Trophoblast cell (in vitro differentiated cells and primary cell): ENCODE results near the gene CLEC4M.

Source experiments
- DNase-seq, 2 donors: peaks; one replicate each; pipeline ENCODE4 v3.0.0-alpha.2; 2016
- H2AFZ ChIP-seq: 2 replicates; pipeline ENCODE4 v1.6.1; 2013; ENCODE audit warnings: low read length, moderate library complexity, mild to moderate bottlenecking; ENCODE audit not compliant: insufficient read depth, poor library complexity
- H2AK5ac ChIP-seq: 2 replicates; pipeline ENCODE4 v1.6.1; 2013; ENCODE audit warnings: mild to moderate bottlenecking, low read length
- H2BK120ac ChIP-seq: 2 replicates; pipeline ENCODE4 v1.6.1; 2013; ENCODE audit warnings: low read length, mild to moderate bottlenecking, moderate library complexity; ENCODE audit not compliant: insufficient read depth, poor library complexity
- H2BK12ac ChIP-seq: 2 replicates; pipeline ENCODE4 v1.6.1; 2013; ENCODE audit warnings: mild to moderate bottlenecking, low read length, moderate library complexity
- H2BK5ac ChIP-seq: 2 replicates; pipeline ENCODE4 v1.6.1; 2013; ENCODE audit warnings: low read length, low read depth, moderate library complexity, mild to moderate bottlenecking; ENCODE audit not compliant: poor library complexity
- H3K14ac ChIP-seq: 2 replicates; pipeline ENCODE4 v1.6.1; 2013; ENCODE audit warnings: mild to moderate bottlenecking, low read length
- H3K18ac ChIP-seq: 2 replicates; pipeline ENCODE4 v1.6.1; 2013; ENCODE audit warnings: mild to moderate bottlenecking, low read length
- H3K23ac ChIP-seq: 2 replicates; pipeline ENCODE4 v1.6.1; 2013; ENCODE audit warnings: low read length
- H3K27ac ChIP-seq: 2 replicates; pipeline ENCODE4 v1.5.1; 2013; ENCODE audit warnings: low read depth, mild to moderate bottlenecking, inconsistent platforms, low read length, moderate library complexity
- H3K27me3 ChIP-seq: 2 replicates; pipeline ENCODE4 v1.6.1; 2013; ENCODE audit warnings: inconsistent platforms, mild to moderate bottlenecking, low read length, moderate library complexity; ENCODE audit not compliant: insufficient read depth
- H3K36me3 ChIP-seq, 2 experiments: 1 replicate in 1 of 2; 2 replicates in 1 of 2; pipeline ENCODE4 v1.6.1; 2013; ENCODE audit warnings: low read length in 2 of 2, mild to moderate bottlenecking in 2 of 2, moderate library complexity in 1 of 2; ENCODE audit not compliant: insufficient read depth in 2 of 2, control insufficient read depth in 1 of 2
- H3K4ac ChIP-seq: 2 replicates; pipeline ENCODE4 v1.6.1; 2013; ENCODE audit warnings: low read depth, mild to moderate bottlenecking, low read length, moderate library complexity
- H3K4me1 ChIP-seq, 2 experiments: 1 replicate in 1 of 2; 2 replicates in 1 of 2; pipeline ENCODE4 v1.6.1; 2013; ENCODE audit warnings: low read length in 2 of 2, mild to moderate bottlenecking in 2 of 2, moderate library complexity in 1 of 2; ENCODE audit not compliant: insufficient read depth in 2 of 2, control insufficient read depth in 1 of 2
- H3K4me2 ChIP-seq: 2 replicates; pipeline ENCODE4 v1.6.1; 2013; ENCODE audit warnings: inconsistent platforms, mild to moderate bottlenecking, low read length, moderate library complexity
- H3K4me3 ChIP-seq: 2 replicates; pipeline ENCODE4 v1.5.1; 2013; ENCODE audit warnings: mild to moderate bottlenecking, low read depth, low read length, inconsistent platforms
- H3K79me1 ChIP-seq: one replicate; pipeline ENCODE4 v1.6.1; 2013; ENCODE audit warnings: low read length
- H3K79me2 ChIP-seq: 2 replicates; pipeline ENCODE4 v1.6.1; 2013; ENCODE audit warnings: low read length, mild to moderate bottlenecking; ENCODE audit not compliant: control insufficient read depth, insufficient read depth, poor library complexity
- H3K9ac ChIP-seq: 2 replicates; pipeline ENCODE4 v1.6.1; 2013; ENCODE audit warnings: mild to moderate bottlenecking, low read length
- H3K9me3 ChIP-seq: 2 replicates; pipeline ENCODE4 v1.6.1; 2013; ENCODE audit warnings: low read depth, mild to moderate bottlenecking, control low read depth, inconsistent platforms, low read length; ENCODE audit not compliant: insufficient read depth
- H4K12ac ChIP-seq: 2 replicates; pipeline ENCODE4 v1.6.1; 2013; ENCODE audit warnings: low read depth, mild to moderate bottlenecking, low read length, moderate library complexity
- H4K8ac ChIP-seq: 2 replicates; pipeline ENCODE4 v1.6.1; 2013; ENCODE audit warnings: low read depth, mild to moderate bottlenecking, low read length, moderate library complexity
- H4K91ac ChIP-seq: one replicate; pipeline ENCODE4 v1.6.1; 2013; ENCODE audit warnings: low read depth, mild to moderate bottlenecking, low read length, moderate library complexity
- WGBS: extraction: QIAGEN DNeasy Blood & Tissue Kit; methylation state at CpG from one replicate; pipeline ENCODE4 v1.1.7; 2013; ENCODE audit warnings: missing lambda C conversion rate; ENCODE audit not compliant: insufficient read length, insufficient coverage; ENCODE audit errors: extremely low coverage; 5-methylcytosine and 5-hydroxymethylcytosine counted together

CLEC4M gene

DNA sequence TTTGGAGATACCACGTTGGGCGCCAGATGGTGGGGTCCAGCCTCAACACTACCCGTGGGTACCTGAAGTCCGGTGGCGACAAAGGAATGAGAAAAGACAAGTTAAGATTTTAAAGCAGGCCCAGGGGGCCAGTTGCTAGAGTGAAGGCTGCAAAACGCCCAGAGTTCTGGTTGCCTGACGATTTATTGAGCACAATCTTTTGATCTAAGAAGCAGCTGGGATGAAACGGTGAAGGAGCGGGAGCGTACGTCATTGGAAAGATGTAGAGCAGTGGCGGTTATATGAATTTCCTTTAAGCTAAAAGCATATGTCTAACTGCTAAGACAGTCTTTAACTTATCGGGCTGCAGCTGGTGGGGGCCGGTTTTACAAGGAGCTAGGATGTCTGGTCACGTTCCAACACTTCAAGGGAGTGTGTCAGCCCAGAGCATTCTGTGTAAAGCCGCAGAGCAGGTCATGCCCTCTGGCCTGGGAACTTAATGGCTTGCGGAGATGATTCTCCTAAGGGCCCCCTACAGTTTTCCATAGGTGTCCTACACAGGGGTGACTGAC lies 38.1 kb downstream of the CLEC4M start:
- H3K23ac ChIP-seq: no peak overlapping the region
- no peak overlapping the region for H3K14ac ChIP-seq
- H2BK12ac ChIP-seq: no peak overlapping the region
- H2BK120ac ChIP-seq: no peak overlapping the region
- no peak overlapping the region for H3K27ac ChIP-seq
- no peak overlapping the region for H3K4me2 ChIP-seq
- H4K91ac ChIP-seq: no peak overlapping the region
- no peak overlapping the region for H2AFZ ChIP-seq
- WGBS: no CpG with 5 or more reads among the region's 17 CpGs
- no peak overlapping the region for H3K4me3 ChIP-seq
- no peak overlapping the region for H4K8ac ChIP-seq
- H2AK5ac ChIP-seq: no peak overlapping the region
- no peak overlapping the region for H3K18ac ChIP-seq
- H4K12ac ChIP-seq: no peak overlapping the region
- peaks cover 4% of the 10 kb centered on the region for H3K79me1 ChIP-seq
- peaks cover 4% of the 10 kb centered on the region for H3K9me3 ChIP-seq
- peak; percentile 95 for DNase-seq
- no peaks in the 10 kb centered on the region for H3K79me2 ChIP-seq
- no peak overlapping the region for H2BK5ac ChIP-seq
- no peaks in the 10 kb centered on the region for H3K36me3 ChIP-seq
- H3K4me1 ChIP-seq: peaks cover 0 to 9% of the 10 kb centered on the region in 2 experiments
- H3K4ac ChIP-seq: no peak overlapping the region
- H3K27me3 ChIP-seq: no peaks in the 10 kb centered on the region
- H3K9ac ChIP-seq: no peak overlapping the region

DNA sequence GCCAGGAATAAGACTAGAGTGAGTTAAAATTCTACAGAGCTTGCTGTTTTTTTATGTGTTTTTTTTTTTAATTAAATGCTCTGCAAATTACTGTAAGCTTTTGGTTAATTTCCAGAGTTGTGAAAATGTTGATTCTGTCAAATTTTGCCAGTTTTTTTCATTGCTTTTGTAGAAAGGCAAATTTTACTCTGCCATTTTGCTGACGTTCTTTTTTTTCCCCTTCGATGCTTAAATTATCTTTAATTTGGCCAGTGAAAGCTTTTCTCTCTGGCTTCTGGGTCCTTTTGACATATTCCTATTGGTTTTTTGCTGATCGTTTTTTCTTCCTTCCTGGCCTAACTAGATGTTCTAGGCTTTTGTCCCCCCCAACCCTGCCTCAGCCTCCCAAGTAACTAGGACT lies 43.2 kb downstream of the CLEC4M start:
- Histone ChIP-seq H3K79me1 (peaks cover 2% of the 10 kb centered on the region), H4K12ac (no peak overlapping the region), H2AFZ (no peak overlapping the region), H2BK120ac (no peak overlapping the region), H2AK5ac (no peak overlapping the region), H2BK5ac (no peak overlapping the region), H3K4me1 (peaks cover 5% of the 10 kb centered on the region in 2 experiments), H3K36me3 (no peaks in the 10 kb centered on the region), H4K8ac (no peak overlapping the region), H4K91ac (no peak overlapping the region), H3K27ac (no peak overlapping the region), H3K4ac (no peak overlapping the region), H3K79me2 (no peaks in the 10 kb centered on the region), H3K9ac (no peak overlapping the region), H3K18ac (no peak overlapping the region), H3K4me3 (no peak overlapping the region), H3K9me3 (peaks cover 2% of the 10 kb centered on the region), H3K27me3 (no peaks in the 10 kb centered on the region), H2BK12ac (no peak overlapping the region), H3K14ac (no peak overlapping the region), H3K23ac (no peak overlapping the region), H3K4me2 (no peak overlapping the region)
- no CpG with 5 or more reads among the region's 3 CpGs for WGBS
- no peak for DNase-seq

DNA sequence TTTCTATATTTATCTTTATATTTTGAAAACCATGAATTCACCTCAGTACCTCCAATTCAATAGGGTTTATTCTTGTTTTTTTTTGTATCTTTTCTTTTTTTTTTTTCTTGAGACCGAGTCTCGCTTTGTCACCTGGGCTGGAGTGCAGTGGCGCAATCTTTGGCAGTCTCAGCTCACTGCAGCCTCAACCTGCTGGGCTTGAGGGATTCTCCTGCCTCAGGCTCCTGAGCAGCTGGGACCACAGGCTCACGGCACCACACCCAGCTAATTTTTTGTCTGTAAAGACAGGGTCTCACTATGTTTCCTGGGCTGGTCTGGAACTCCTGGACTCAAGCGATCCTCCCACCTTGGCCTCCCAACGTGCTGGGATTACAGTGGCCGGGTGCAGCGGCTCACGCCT lies 43.8 kb downstream of the CLEC4M start:
- Histone ChIP-seq H3K9ac (no peak overlapping the region), H3K36me3 (no peaks in the 10 kb centered on the region), H3K23ac (no peak overlapping the region), H2BK12ac (no peak overlapping the region), H2BK120ac (no peak overlapping the region), H4K91ac (no peak overlapping the region), H3K79me2 (no peaks in the 10 kb centered on the region), H2AFZ (no peak overlapping the region), H3K18ac (no peak overlapping the region), H4K8ac (no peak overlapping the region), H3K4me2 (no peak overlapping the region), H3K9me3 (peaks cover 4% of the 10 kb centered on the region), H2BK5ac (no peak overlapping the region), H4K12ac (no peak overlapping the region), H3K4me1 (peaks cover 5% of the 10 kb centered on the region in 2 experiments), H3K4ac (no peak overlapping the region), H3K4me3 (no peak overlapping the region), H3K27ac (no peak overlapping the region), H2AK5ac (no peak overlapping the region), H3K27me3 (no peaks in the 10 kb centered on the region), H3K79me1 (peaks cover 2% of the 10 kb centered on the region), H3K14ac (no peak overlapping the region)
- WGBS: no CpG with 5 or more reads among the region's 9 CpGs
- peak; percentile 89 to 91 for DNase-seq

- H2AK5ac ChIP-seq: no peak overlapping the region
- no peak overlapping the region for H3K18ac ChIP-seq
- no CpG with 5 or more reads among the region's 5 CpGs for WGBS
Measured at GRCh38 chr19:7808108-7808507, 45.1 kb downstream of the CLEC4M start.

More at GRCh38 chr19:7808108-7808507, 45.1 kb downstream of the CLEC4M start:
- Histone ChIP-seq H2BK5ac (no peak overlapping the region), H3K4ac (no peak overlapping the region), H2AFZ (no peak overlapping the region), H4K91ac (no peak overlapping the region), H4K12ac (no peak overlapping the region), H3K4me2 (no peak overlapping the region), H3K14ac (no peak overlapping the region), H3K36me3 (no peaks in the 10 kb centered on the region), H3K23ac (no peak overlapping the region), H4K8ac (peak overlapping the region; percentile 7), H3K79me2 (no peaks in the 10 kb centered on the region), H2BK120ac (peak overlapping the region; percentile 24), H3K27ac (no peak overlapping the region), H3K4me3 (no peak overlapping the region), H3K9me3 (peaks cover 4% of the 10 kb centered on the region), H3K4me1 (peaks cover 5% of the 10 kb centered on the region in 2 experiments), H3K27me3 (no peaks in the 10 kb centered on the region), H2BK12ac (no peak overlapping the region), H3K79me1 (peaks cover 2% of the 10 kb centered on the region), H3K9ac (no peak overlapping the region)
- DNase-seq: peak; percentile 90 to 98
